H9 (cell line): ENCODE data around the gene P3R3URF. TPM values are rescaled to one million over a fixed set of nuclear protein-coding genes. Genes with fewer than 3 reads are reported as not detected.

Source experiments
- DNase-seq: peaks from one replicate; pipeline ENCODE4 v3.0.0-alpha.2; 2017
- H2AFZ ChIP-seq: one replicate; pipeline ENCODE4 v1.6.1; 2013; ENCODE audit warnings: mild to moderate bottlenecking, low read length, control low read depth, moderate library complexity
- H2AK5ac ChIP-seq: 2 replicates; pipeline ENCODE4 v1.6.1; 2013; ENCODE audit warnings: low read length, control low read depth, mixed read lengths; ENCODE audit not compliant: insufficient read length
- H2BK120ac ChIP-seq: one replicate; pipeline ENCODE4 v1.6.1; 2013; ENCODE audit warnings: low read depth, mild to moderate bottlenecking, low read length, control low read depth, inconsistent platforms; ENCODE audit not compliant: poor library complexity, severe bottlenecking
- H2BK12ac ChIP-seq: 2 replicates; pipeline ENCODE4 v1.6.1; 2013; ENCODE audit warnings: low read length, control low read depth, mixed read lengths, low read depth; ENCODE audit not compliant: insufficient read length
- H2BK15ac ChIP-seq: 2 replicates; pipeline ENCODE4 v1.6.1; 2013; ENCODE audit warnings: low read depth, low read length, control low read depth
- H2BK20ac ChIP-seq: one replicate; pipeline ENCODE4 v1.6.1; 2013; ENCODE audit warnings: low read depth, mild to moderate bottlenecking, low read length, control low read depth, inconsistent platforms; ENCODE audit not compliant: poor library complexity, severe bottlenecking
- H2BK5ac ChIP-seq: 2 replicates; pipeline ENCODE4 v1.6.1; 2013; ENCODE audit warnings: low read length, control low read depth, mixed read lengths; ENCODE audit not compliant: insufficient read length
- H3K14ac ChIP-seq: 2 replicates; pipeline ENCODE4 v1.6.1; 2013; ENCODE audit warnings: low read length, control low read depth; ENCODE audit not compliant: insufficient read depth
- H3K18ac ChIP-seq: 2 replicates; pipeline ENCODE4 v1.6.1; 2013; ENCODE audit warnings: low read depth, mild to moderate bottlenecking, mixed read lengths, low read length, control low read depth; ENCODE audit not compliant: insufficient read length
- H3K23ac ChIP-seq: 2 replicates; pipeline ENCODE4 v1.6.1; 2013; ENCODE audit warnings: low read length, control low read depth, mixed read lengths, low read depth; ENCODE audit not compliant: insufficient read length
- H3K23me2 ChIP-seq: 2 replicates; pipeline ENCODE4 v1.6.1; 2013; ENCODE audit warnings: low read depth, mild to moderate bottlenecking, mixed read lengths, low read length, control low read depth; ENCODE audit not compliant: insufficient read length, poor library complexity, severe bottlenecking
- H3K27ac ChIP-seq: 2 replicates; pipeline ENCODE4 v1.5.1; 2013; ENCODE audit warnings: low read length, control low read depth, mixed read lengths, low read depth; ENCODE audit not compliant: insufficient read length
- H3K27me3 ChIP-seq: 2 replicates; pipeline ENCODE4 v1.6.1; 2013; ENCODE audit warnings: low read length, control low read depth, inconsistent platforms; ENCODE audit not compliant: insufficient read depth
- H3K4ac ChIP-seq: 2 replicates; pipeline ENCODE4 v1.6.1; 2013; ENCODE audit warnings: low read depth, mild to moderate bottlenecking, control low read depth, inconsistent platforms, low read length, moderate library complexity
- H3K4me1 ChIP-seq: 2 replicates; pipeline ENCODE4 v1.6.1; 2013; ENCODE audit warnings: low read length, control low read depth, inconsistent platforms; ENCODE audit not compliant: insufficient read depth
- H3K4me2 ChIP-seq: 2 replicates; pipeline ENCODE4 v1.6.1; 2013; ENCODE audit warnings: low read length, control low read depth, mixed read lengths; ENCODE audit not compliant: insufficient read length, insufficient read depth
- H3K56ac ChIP-seq: 2 replicates; pipeline ENCODE4 v1.6.1; 2013; ENCODE audit warnings: low read depth, mild to moderate bottlenecking, mixed read lengths, low read length, control low read depth; ENCODE audit not compliant: insufficient read length
- H3K79me1 ChIP-seq: 2 replicates; pipeline ENCODE4 v1.6.1; 2013; ENCODE audit warnings: low read depth, mild to moderate bottlenecking, moderate library complexity, low read length, control low read depth, inconsistent platforms; ENCODE audit not compliant: insufficient read depth, poor library complexity, severe bottlenecking
- H3K79me2 ChIP-seq: 2 replicates; pipeline ENCODE4 v1.6.1; 2013; ENCODE audit warnings: low read length, control low read depth, inconsistent platforms; ENCODE audit not compliant: insufficient read depth
- H3K9ac ChIP-seq: 2 replicates; pipeline ENCODE4 v1.6.1; 2013; ENCODE audit warnings: low read length, control low read depth, mixed read lengths; ENCODE audit not compliant: insufficient read length; ENCODE audit errors: extremely low read depth
- H3K9me3 ChIP-seq: one replicate; pipeline ENCODE4 v1.6.1; 2013; ENCODE audit warnings: low read depth, low read length, inconsistent platforms; ENCODE audit not compliant: control insufficient read depth
- H3T11ph ChIP-seq: one replicate; pipeline ENCODE4 v1.6.1; 2013; ENCODE audit warnings: mild to moderate bottlenecking, low read length, control low read depth, inconsistent platforms
- H4K20me1 ChIP-seq: one replicate; pipeline ENCODE4 v1.6.1; 2013; ENCODE audit not compliant: control insufficient read depth, insufficient read length, insufficient read depth
- H4K5ac ChIP-seq: 2 replicates; pipeline ENCODE4 v1.6.1; 2013; ENCODE audit warnings: low read depth, mild to moderate bottlenecking, mixed read lengths, low read length, control low read depth; ENCODE audit not compliant: insufficient read length
- H4K8ac ChIP-seq: replicated peaks from 2 replicates; pipeline ENCODE4 v1.6.1; 2013; ENCODE audit warnings: low read length, control low read depth, mixed read lengths, low read depth; ENCODE audit not compliant: insufficient read length
- H4K91ac ChIP-seq: 2 replicates; pipeline ENCODE4 v1.6.1; 2013; ENCODE audit warnings: low read depth, mild to moderate bottlenecking, moderate library complexity, mixed read lengths, low read length, control low read depth; ENCODE audit not compliant: insufficient read length
- H3K27ac Mint-ChIP-seq, 3 experiments: 2 replicates in 2 of 3; 3 replicates in 1 of 3; pipeline ENCODE4 v1.8.0; 2020 to 2021; ENCODE audit warnings: mixed read lengths in 3 of 3, mild to moderate bottlenecking in 1 of 3, moderate library complexity in 1 of 3
- H3K27me3 Mint-ChIP-seq: 2 replicates; pipeline ENCODE4 v1.8.0; 2021; ENCODE audit warnings: low read depth, mild to moderate bottlenecking, moderate library complexity, mixed read lengths
- H3K36me3 Mint-ChIP-seq, 3 experiments: 2 replicates in 2 of 3; 3 replicates in 1 of 3; pipeline ENCODE4 v1.8.0; 2020 to 2021; ENCODE audit warnings: low read depth in 3 of 3, mixed read lengths in 3 of 3; ENCODE audit not compliant: insufficient read depth in 1 of 3
- H3K4me1 Mint-ChIP-seq, 2 experiments: 2 replicates each; pipeline ENCODE4 v1.8.0; 2020; ENCODE audit warnings: mixed read lengths in 2 of 2
- H3K4me3 Mint-ChIP-seq, 2 experiments: 2 replicates in 1 of 2; 3 replicates in 1 of 2; pipeline ENCODE4 v1.8.0; 2020 to 2021; ENCODE audit warnings: mild to moderate bottlenecking in 2 of 2, mixed read lengths in 2 of 2, moderate library complexity in 1 of 2
- H3K9me3 Mint-ChIP-seq, 2 experiments: 2 replicates in 1 of 2; 3 replicates in 1 of 2; pipeline ENCODE4 v1.8.0; 2020; ENCODE audit warnings: mild to moderate bottlenecking in 2 of 2, mixed read lengths in 2 of 2, moderate library complexity in 1 of 2
- CTCF ChIP-seq: fragments of 200-600 bp; sonication (generic); conservative IDR thresholded peaks from 3 replicates; pipeline ENCODE4 v1.8.0; 2021; ENCODE audit warnings: antibody characterized with exemption, mild to moderate bottlenecking
- WGBS: extraction: QIAGEN DNeasy Blood & Tissue Kit; methylation state at CpG from one replicate; pipeline ENCODE4 v1.1.7; 2013; ENCODE audit warnings: missing lambda C conversion rate, low lambda C conversion rate, mixed read lengths; ENCODE audit not compliant: insufficient read length; ENCODE audit errors: extremely low coverage; 5-methylcytosine and 5-hydroxymethylcytosine counted together
- total RNA-seq: library from RNA; stranded (reverse); gene quantifications from 2 replicates; pipeline ENCODE4 v1.2.1, GENCODE V29; 2021

Gene P3R3URF
- total RNA-seq, 1 experiment from 2014 or later, result not detected

GRCh38 chr1:46181343-46182260, 5.3 kb upstream of the P3R3URF start:
- no peak overlapping the region for H3K23ac ChIP-seq
- peaks cover 7 to 10% of the 10 kb centered on the region in 2 experiments; a peak in 3 of 4 replicates for H3K4me1 Mint-ChIP-seq
- H3K4me3 Mint-ChIP-seq, result no peak overlapping the region
- TF ChIP-seq CTCF, result no peak
- H3K27ac Mint-ChIP-seq, result no peak overlapping the region
- no CpG with 5 or more reads among the region's 10 CpGs for WGBS
- peaks cover 4% of the 10 kb centered on the region; the same call in 1 of the 2 replicates for H3K4me1 ChIP-seq
- no peak overlapping the region for H3K18ac ChIP-seq
- no peak overlapping the region for H3T11ph ChIP-seq
- H2BK120ac ChIP-seq, result no peak overlapping the region
- H4K8ac ChIP-seq, result no peak overlapping the region
- H3K79me1 ChIP-seq, result no peaks in the 10 kb centered on the region
- H3K27ac ChIP-seq, result no peak overlapping the region
- no peak overlapping the region for H2AK5ac ChIP-seq
- no peak overlapping the region for H3K56ac ChIP-seq
- no peak overlapping the region for H3K14ac ChIP-seq
- no peak overlapping the region for H3K4ac ChIP-seq
- H2BK5ac ChIP-seq, result no peak overlapping the region
- H3K27me3 ChIP-seq, result no peaks in the 10 kb centered on the region; the same call in 1 of the 2 replicates
- H3K9me3 Mint-ChIP-seq, result no peaks in the 10 kb centered on the region; a peak in 1 of 5 replicates
- no peak overlapping the region for H4K5ac ChIP-seq
- H3K4me2 ChIP-seq, result no peak overlapping the region
- H3K27me3 Mint-ChIP-seq, result peaks cover 7% of the 10 kb centered on the region
- no peaks in the 10 kb centered on the region for H3K79me2 ChIP-seq
- H3K9me3 ChIP-seq, result no peaks in the 10 kb centered on the region
- H4K20me1 ChIP-seq, result no peaks in the 10 kb centered on the region
- DNase-seq, result no peak
- H3K9ac ChIP-seq, result no peak overlapping the region
- H2BK15ac ChIP-seq, result no peak overlapping the region
- H2BK20ac ChIP-seq, result no peak overlapping the region
- H4K91ac ChIP-seq, result no peak overlapping the region
- H2BK12ac ChIP-seq, result no peak overlapping the region
- H3K36me3 Mint-ChIP-seq, result no peaks in the 10 kb centered on the region
- no peaks in the 10 kb centered on the region for H3K23me2 ChIP-seq
- no peak overlapping the region for H2AFZ ChIP-seq
